Loucy (cell line): ENCODE measurements around the gene MRPL38.
A peak's percentile ranks its signal among the peaks of the same experiment; 100 is the strongest.

Source experiments
- H2AFZ ChIP-seq: fragments of 200-600 bp; sonication (generic); 2 replicates; pipeline ENCODE4 v1.6.0; 2016; ENCODE audit warnings: antibody characterized with exemption, mild to moderate bottlenecking, low read length, moderate library complexity
- H3F3A ChIP-seq: fragments of 200-600 bp; 2 replicates; pipeline ENCODE4 v1.6.0; 2016; ENCODE audit warnings: antibody characterized with exemption, low read depth, mild to moderate bottlenecking
- H3K27me3 ChIP-seq: fragments of 200-600 bp; sonication (generic); 2 replicates; pipeline ENCODE4 v1.6.1; 2014; ENCODE audit warnings: low read length, mild to moderate bottlenecking; ENCODE audit not compliant: insufficient read depth, poor library complexity, severe bottlenecking
- H3K36me3 ChIP-seq: fragments of 200-600 bp; sonication (generic); 2 replicates; pipeline ENCODE4 v1.6.1; 2016; ENCODE audit warnings: low read length; ENCODE audit not compliant: insufficient read depth
- H3K4me1 ChIP-seq: fragments of 200-600 bp; sonication (generic); 2 replicates; pipeline ENCODE4 v1.5.1; 2014; ENCODE audit warnings: low read length, mild to moderate bottlenecking; ENCODE audit not compliant: insufficient read depth, poor library complexity, severe bottlenecking
- H3K4me2 ChIP-seq: fragments of 200-600 bp; sonication (generic); 2 replicates; pipeline ENCODE4 v1.6.0; 2014; ENCODE audit warnings: antibody characterized with exemption, low read length, low read depth, mild to moderate bottlenecking; ENCODE audit not compliant: poor library complexity, severe bottlenecking
- H3K4me3 ChIP-seq: fragments of 200-600 bp; sonication (generic); 2 replicates; pipeline ENCODE4 v1.5.1; 2014; ENCODE audit warnings: low read length, mild to moderate bottlenecking, mixed read lengths; ENCODE audit not compliant: poor library complexity, severe bottlenecking
- H3K79me2 ChIP-seq: fragments of 200-600 bp; sonication (generic); 2 replicates; pipeline ENCODE4 v1.6.1; 2014; ENCODE audit warnings: low read length; ENCODE audit not compliant: insufficient read depth
- H3K9ac ChIP-seq: fragments of 200-600 bp; sonication (generic); 2 replicates; pipeline ENCODE4 v1.6.0; 2014; ENCODE audit warnings: mild to moderate bottlenecking, low read depth, low read length, moderate library complexity; ENCODE audit not compliant: poor library complexity, severe bottlenecking
- H3K9me2 ChIP-seq: fragments of 200-600 bp; sonication (generic); replicated peaks from 2 replicates; pipeline ENCODE4 v1.6.1; 2016; ENCODE audit warnings: low read depth, low read length, mixed read lengths
- H3K9me3 ChIP-seq: fragments of 200-600 bp; sonication (generic); 2 replicates; pipeline ENCODE4 v1.6.1; 2014; ENCODE audit warnings: mild to moderate bottlenecking, antibody characterized with exemption, low read length, low read depth; ENCODE audit not compliant: insufficient read depth
- H4K20me1 ChIP-seq: fragments of 200-600 bp; sonication (generic); 2 replicates; pipeline ENCODE4 v1.6.0; 2014; ENCODE audit warnings: antibody characterized with exemption, low read length, mild to moderate bottlenecking; ENCODE audit not compliant: insufficient read depth, poor library complexity, severe bottlenecking
- EZH2phosphoT487 ChIP-seq: fragments of 200-600 bp; IDR thresholded peaks from 2 replicates; pipeline ENCODE4 v1.6.1; 2018; ENCODE audit warnings: antibody characterized with exemption, mild to moderate bottlenecking, moderate library complexity, borderline replicate concordance
- TF ChIP-seq, protein P1 (sequence below): fragments of 200-600 bp; sonication (generic); conservative IDR thresholded peaks from 2 replicates; pipeline ENCODE4 v1.5.1; 2014; ENCODE audit warnings: mild to moderate bottlenecking, antibody characterized with exemption, low read length

Gene MRPL38

DNA sequence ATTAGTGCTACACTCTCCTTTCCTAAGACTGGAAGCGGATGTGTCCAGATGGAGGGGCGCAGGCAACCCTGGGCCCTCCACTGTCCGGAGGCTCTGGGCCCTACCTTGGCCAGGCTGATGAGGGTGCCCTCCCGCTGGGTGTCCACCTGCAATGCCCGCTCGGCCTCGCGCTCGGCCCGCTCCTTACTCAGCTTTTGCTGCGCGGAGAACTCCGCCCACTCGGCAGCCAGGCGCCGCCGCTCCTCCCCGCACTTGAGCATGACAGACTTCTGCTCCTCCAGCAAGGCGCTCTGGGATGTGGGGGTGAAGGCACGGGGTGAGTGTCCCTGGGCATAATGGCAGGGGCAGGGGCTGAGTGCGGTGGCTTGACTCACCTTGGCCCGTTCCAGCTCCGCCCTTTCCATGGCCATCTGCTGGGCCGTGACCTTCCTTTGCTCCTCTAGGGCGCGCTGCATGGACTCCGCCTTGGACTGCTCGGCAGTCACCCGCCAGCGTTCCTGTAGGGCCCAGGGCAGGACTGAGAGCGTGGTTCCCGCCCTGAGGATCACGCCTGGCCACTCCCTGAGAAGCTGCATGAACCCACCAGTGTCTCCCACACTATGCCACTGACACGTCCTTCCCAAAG is 10.1 kb upstream of the MRPL38 start:
- Histone ChIP-seq H3K4me3 (no peak overlapping the region), H3K36me3 (no peaks in the 10 kb centered on the region), H3K27me3 (no peaks in the 10 kb centered on the region), H3K9me3 (no peaks in the 10 kb centered on the region), H3K9me2 (no peaks in the 10 kb centered on the region), H3K9ac (no peak overlapping the region), H2AFZ (no peak overlapping the region), H3K4me1 (peaks cover 23% of the 10 kb centered on the region), H3K4me2 (no peak overlapping the region), H4K20me1 (no peaks in the 10 kb centered on the region), H3K79me2 (no peaks in the 10 kb centered on the region), H3F3A (no peaks in the 10 kb centered on the region)
- TF ChIP-seq EZH2phosphoT487, result no peak
- TF ChIP-seq, protein P1, sequence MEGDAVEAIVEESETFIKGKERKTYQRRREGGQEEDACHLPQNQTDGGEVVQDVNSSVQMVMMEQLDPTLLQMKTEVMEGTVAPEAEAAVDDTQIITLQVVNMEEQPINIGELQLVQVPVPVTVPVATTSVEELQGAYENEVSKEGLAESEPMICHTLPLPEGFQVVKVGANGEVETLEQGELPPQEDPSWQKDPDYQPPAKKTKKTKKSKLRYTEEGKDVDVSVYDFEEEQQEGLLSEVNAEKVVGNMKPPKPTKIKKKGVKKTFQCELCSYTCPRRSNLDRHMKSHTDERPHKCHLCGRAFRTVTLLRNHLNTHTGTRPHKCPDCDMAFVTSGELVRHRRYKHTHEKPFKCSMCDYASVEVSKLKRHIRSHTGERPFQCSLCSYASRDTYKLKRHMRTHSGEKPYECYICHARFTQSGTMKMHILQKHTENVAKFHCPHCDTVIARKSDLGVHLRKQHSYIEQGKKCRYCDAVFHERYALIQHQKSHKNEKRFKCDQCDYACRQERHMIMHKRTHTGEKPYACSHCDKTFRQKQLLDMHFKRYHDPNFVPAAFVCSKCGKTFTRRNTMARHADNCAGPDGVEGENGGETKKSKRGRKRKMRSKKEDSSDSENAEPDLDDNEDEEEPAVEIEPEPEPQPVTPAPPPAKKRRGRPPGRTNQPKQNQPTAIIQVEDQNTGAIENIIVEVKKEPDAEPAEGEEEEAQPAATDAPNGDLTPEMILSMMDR, result no peak

DNA sequence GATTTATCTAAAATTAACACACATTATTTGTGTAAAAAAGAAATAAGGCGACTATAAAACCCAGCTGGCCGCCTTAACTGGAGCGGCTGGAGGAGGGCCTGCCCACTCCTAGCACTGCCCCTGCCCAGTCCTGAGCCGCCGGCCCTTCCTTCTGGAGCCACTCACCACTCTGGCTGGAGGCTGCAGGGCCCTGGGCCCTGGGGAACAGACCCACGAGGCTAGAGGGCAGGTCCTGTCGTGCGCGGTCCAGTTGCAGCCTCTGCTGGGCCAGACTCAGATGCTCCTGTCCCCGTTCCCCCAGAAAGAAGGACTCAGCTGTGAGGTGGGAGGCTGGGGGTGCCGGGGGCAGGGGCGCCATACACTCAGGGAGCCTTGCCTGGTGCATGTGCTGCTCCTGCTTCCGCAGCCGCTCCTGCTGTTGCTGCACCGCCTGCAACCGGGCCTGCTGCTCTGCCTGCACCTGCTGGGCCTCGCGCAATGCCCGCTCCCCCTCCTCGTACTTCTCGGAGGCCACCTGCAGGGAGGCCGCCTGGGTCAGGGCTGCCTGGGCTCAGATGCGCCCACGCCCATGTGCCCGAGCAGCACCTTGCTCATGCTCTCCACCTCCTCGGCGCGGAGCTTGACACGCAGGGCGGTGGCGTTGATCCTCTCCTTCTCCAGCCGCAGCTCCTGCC is 9.0 kb upstream of the MRPL38 start:
- H3K27me3 ChIP-seq, result no peaks in the 10 kb centered on the region
- no peaks in the 10 kb centered on the region for H3K9me3 ChIP-seq
- no peak overlapping the region for H3K4me3 ChIP-seq
- no peaks in the 10 kb centered on the region for H3F3A ChIP-seq
- peaks cover 32% of the 10 kb centered on the region for H3K4me1 ChIP-seq
- H2AFZ ChIP-seq, result no peak overlapping the region
- H3K36me3 ChIP-seq, result no peaks in the 10 kb centered on the region
- H3K79me2 ChIP-seq, result no peaks in the 10 kb centered on the region
- no peak for TF ChIP-seq EZH2phosphoT487
- TF ChIP-seq, protein P1, result no peak
- no peaks in the 10 kb centered on the region for H4K20me1 ChIP-seq
- H3K4me2 ChIP-seq, result no peak overlapping the region
- H3K9ac ChIP-seq, result no peak overlapping the region
- no peaks in the 10 kb centered on the region for H3K9me2 ChIP-seq

DNA sequence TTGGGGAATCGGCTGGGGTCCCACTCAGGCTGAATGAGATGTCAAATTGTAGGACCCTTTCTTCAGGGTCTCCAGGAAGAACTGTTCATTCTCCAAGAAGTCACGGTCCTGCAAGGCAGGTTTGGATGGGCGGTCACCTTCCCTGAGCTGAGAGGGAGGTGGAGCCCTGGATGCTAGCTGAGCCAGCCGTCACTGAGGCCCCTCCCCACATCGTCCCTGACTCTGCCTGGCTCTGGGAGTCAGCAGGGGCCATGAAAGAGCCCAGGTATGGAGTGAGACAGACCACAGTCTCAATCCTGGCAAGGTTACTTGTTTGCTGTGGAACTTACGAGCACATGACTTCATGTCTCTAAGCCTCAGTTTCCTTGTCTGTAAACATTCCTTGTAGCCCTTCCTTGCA is 6.0 kb upstream of the MRPL38 start:
- Histone ChIP-seq H3K4me2 (peak overlapping the region; percentile 68), H2AFZ (no peak overlapping the region), H3F3A (no peaks in the 10 kb centered on the region), H3K4me1 (peaks cover 30% of the 10 kb centered on the region), H3K9me3 (no peaks in the 10 kb centered on the region), H3K9me2 (no peaks in the 10 kb centered on the region), H3K79me2 (no peaks in the 10 kb centered on the region), H3K4me3 (peak overlapping the region; percentile 49), H3K36me3 (no peaks in the 10 kb centered on the region), H3K9ac (peak overlapping the region; percentile 65), H4K20me1 (no peaks in the 10 kb centered on the region), H3K27me3 (no peaks in the 10 kb centered on the region)
- TF ChIP-seq EZH2phosphoT487, result no peak
- TF ChIP-seq, protein P1, result no peak
